ENCODE data around the gene CFAP161. TPM values are rescaled to one million over a fixed set of nuclear protein-coding genes. Genes with fewer than 3 reads are reported as not detected.
"Not testable (repeated sequence)": the region's sequence is repeated elsewhere in the genome, so short reads cannot be mapped to it uniquely, and the experiment has no call there.

CFAP161 gene
- total RNA-seq, 1 donor from 2014 or later: not detected

DNA sequence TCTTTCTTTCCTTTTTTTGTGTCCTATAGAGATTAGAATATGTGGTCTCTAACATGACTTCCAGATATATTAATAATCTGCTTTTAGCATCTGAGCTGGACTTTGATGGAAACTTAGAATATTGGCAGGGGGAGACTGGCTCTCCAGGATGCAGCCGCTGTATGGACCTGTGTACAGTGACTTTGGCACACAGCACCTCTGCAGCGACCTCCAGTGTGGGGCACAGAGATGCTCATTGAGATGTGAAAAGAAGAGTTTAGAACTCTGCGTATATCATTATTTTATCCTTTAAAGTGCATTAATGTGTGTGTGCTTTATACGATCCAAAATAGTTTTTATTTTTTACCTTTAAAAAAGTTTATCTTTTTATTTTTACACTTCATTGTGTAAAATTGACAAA, 18.3 kb downstream of the CFAP161 start:
- DNase-seq (ENCODE audit: low spot score): no peak
- H3K27ac Mint-ChIP-seq: no peak overlapping the region
- peaks cover 5% of the 10 kb centered on the region for H3K4me1 Mint-ChIP-seq (ENCODE audit: low read depth)
- H3K4me3 Mint-ChIP-seq: no peak overlapping the region
- intact Hi-C loops (cut with micrococcal nuclease): no loop called here
- peaks cover 18% of the 10 kb centered on the region for H3K27me3 Mint-ChIP-seq (ENCODE audit: insufficient read depth)
- no peaks in the 10 kb centered on the region for H3K9me3 Mint-ChIP-seq
- H3K36me3 Mint-ChIP-seq (ENCODE audit: low read depth): no peaks in the 10 kb centered on the region

DNA sequence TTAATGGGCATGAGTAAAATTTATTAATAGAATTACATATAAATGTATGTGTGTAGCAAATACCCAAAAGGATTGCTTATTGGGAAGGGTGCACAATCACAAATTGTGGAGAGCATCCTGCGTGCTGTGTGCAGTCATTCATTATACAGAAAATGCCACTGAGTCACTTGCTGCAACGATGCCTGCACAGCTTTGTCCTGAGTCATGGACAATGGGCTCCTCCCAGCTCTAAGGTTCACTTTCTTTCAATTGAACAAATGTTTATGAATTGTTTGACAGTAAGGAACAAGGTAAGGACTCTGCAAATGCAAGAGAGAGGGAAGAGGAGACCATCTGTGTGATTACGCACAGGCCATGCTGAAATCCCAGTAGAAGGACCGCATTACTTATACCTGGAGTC, 18.7 kb downstream of the CFAP161 start:
- Mint-ChIP-seq H3K9me3 (no peaks in the 10 kb centered on the region), H3K4me3 (no peak overlapping the region), H3K4me1 (ENCODE audit: low read depth) (peaks cover 5% of the 10 kb centered on the region), H3K27me3 (ENCODE audit: insufficient read depth) (peaks cover 20% of the 10 kb centered on the region), H3K27ac (no peak overlapping the region), H3K36me3 (ENCODE audit: low read depth) (no peaks in the 10 kb centered on the region)
- intact Hi-C loops (cut with micrococcal nuclease): no loop called here
- no peak for DNase-seq (ENCODE audit: low spot score)

DNA sequence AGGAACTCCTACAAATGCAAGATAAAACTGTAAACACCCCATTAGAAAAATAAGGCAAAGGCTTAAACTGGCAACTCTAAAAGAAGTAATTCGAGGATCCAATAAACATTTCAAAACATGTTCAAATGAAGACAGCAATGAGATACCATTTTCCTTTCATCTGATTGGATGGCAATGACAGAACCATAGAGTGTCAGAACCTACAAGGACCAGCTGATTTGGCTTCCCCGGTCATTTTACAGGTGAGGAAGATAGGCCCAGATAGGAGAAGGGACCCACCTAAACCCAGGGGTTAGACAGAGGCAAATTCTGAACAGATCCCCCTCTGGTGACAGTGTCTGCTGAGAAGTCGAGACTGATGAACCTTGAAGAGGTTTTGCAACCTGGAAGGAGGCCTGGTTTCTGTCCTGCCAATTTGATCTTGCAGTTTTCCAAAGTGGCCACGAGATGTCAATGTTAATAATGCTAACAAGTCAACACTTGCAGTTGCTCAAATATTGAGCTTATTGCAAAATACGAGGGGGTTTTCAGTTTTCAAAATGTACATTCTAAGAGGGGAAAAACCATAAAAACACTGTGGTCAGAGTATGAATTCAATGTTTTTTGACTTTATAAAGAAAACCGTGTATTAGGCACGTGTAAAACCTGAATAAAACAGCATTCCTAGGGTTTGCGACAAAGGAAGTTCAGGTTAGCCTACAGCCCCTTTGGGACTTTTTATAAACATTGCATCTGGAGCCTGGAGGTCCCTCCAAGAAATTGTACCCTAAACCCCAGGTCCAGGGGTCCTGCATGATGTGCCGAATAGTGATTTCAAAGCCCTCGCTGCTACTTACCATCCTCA, 21.5 kb downstream of the CFAP161 start:
- no peak overlapping the region for H3K27ac Mint-ChIP-seq
- no peak for DNase-seq (ENCODE audit: low spot score)
- H3K36me3 Mint-ChIP-seq (ENCODE audit: low read depth): no peaks in the 10 kb centered on the region
- peaks cover 17% of the 10 kb centered on the region for H3K27me3 Mint-ChIP-seq (ENCODE audit: insufficient read depth)
- H3K4me1 Mint-ChIP-seq (ENCODE audit: low read depth): peaks cover 6% of the 10 kb centered on the region
- no peaks in the 10 kb centered on the region for H3K9me3 Mint-ChIP-seq
- intact Hi-C loops (cut with micrococcal nuclease): loop anchor here (1.0 to 2.0 kb wide), 2 partner anchors 111 to 245 kb away; no protein-coding TSS in a partner anchor
- no peak overlapping the region for H3K4me3 Mint-ChIP-seq

DNA sequence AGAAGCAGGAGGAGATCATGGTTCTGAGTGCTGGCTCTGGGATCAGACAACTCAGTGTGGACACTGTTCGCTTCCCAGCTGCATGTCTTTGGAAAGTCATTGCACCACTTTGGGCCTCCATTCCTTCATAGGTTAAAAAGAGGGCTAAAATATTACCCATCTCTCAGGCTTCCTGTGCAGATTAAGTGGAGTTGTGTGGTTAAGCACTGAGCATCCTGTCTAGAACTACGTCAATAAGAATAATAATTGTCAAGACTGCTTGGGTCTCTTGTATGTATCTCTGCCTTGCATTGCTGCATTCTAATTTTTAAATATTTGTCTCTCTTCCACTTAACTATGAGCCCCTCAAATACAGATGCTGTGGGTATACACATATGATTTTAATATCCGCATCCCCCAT, 22.3 kb downstream of the CFAP161 start:
- H3K9me3 Mint-ChIP-seq: no peaks in the 10 kb centered on the region
- no peak overlapping the region for H3K4me3 Mint-ChIP-seq
- DNase-seq (ENCODE audit: low spot score): no peak
- no peaks in the 10 kb centered on the region for H3K36me3 Mint-ChIP-seq (ENCODE audit: low read depth)
- intact Hi-C loops (cut with micrococcal nuclease): no loop called here
- H3K27me3 Mint-ChIP-seq (ENCODE audit: insufficient read depth): peaks cover 12% of the 10 kb centered on the region
- peaks cover 13% of the 10 kb centered on the region for H3K4me1 Mint-ChIP-seq (ENCODE audit: low read depth)
- H3K27ac Mint-ChIP-seq: no peak overlapping the region

DNA sequence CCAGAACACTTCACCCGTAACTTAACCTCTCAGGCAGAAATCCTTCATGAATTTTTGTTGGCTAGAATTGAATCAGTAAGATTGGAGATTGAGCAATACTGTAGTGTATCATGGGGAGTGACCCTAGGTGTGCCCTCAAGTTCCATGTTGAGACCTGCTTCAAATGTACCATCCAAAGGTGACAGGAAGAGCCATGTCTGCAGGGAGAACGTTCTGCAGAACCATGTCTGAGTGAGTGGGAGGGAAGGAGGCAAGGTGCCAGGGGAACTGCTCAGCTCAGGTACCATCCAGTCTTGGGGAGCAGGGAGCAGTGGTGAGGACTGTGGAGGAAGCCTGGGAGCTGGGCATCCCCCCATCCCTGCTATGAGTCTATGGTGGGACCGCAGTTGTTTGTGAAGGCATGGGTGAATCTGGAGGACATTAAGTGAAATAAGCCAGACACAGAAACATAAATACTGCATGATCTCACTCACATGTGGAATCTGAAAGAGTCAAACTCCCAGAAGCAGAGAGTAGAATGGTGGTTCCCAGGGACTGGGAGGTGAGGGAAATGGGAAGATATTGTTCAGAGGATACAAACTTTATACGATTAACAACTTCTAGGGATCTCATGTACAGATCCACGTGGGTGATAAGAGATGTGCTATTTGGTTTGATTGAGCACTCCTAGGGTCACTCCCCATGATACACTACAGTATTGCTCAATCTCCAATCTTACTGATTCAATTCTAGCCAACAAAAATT, 23.3 kb downstream of the CFAP161 start:
- no peak for DNase-seq (ENCODE audit: low spot score)
- no peaks in the 10 kb centered on the region for H3K36me3 Mint-ChIP-seq (ENCODE audit: low read depth)
- H3K4me1 Mint-ChIP-seq (ENCODE audit: low read depth): peaks cover 24% of the 10 kb centered on the region
- H3K4me3 Mint-ChIP-seq: no peak overlapping the region
- intact Hi-C loops (cut with micrococcal nuclease): no loop called here
- H3K27me3 Mint-ChIP-seq (ENCODE audit: insufficient read depth): peaks cover 11% of the 10 kb centered on the region
- no peak overlapping the region for H3K27ac Mint-ChIP-seq
- no peaks in the 10 kb centered on the region for H3K9me3 Mint-ChIP-seq

DNA sequence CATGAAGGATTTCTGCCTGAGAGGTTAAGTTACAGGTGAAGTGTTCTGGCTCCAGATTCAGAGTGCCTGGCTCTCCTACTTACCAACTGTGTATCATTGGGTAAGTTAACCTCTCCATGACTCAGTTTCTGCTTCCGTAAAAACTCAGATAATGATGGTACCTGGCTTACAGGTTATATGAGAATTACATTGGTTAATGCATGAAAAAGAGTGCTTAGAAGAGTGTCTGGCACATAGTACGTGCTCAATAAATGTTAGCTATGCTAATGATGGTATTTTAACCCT, 23.8 kb downstream of the CFAP161 start:
- H3K27me3 Mint-ChIP-seq (ENCODE audit: insufficient read depth): peaks cover 10% of the 10 kb centered on the region
- H3K36me3 Mint-ChIP-seq (ENCODE audit: low read depth): no peaks in the 10 kb centered on the region
- no peak overlapping the region for H3K27ac Mint-ChIP-seq
- H3K9me3 Mint-ChIP-seq: no peaks in the 10 kb centered on the region
- DNase-seq (ENCODE audit: low spot score): no peak
- intact Hi-C loops (cut with micrococcal nuclease): no loop called here
- H3K4me3 Mint-ChIP-seq: no peak overlapping the region
- H3K4me1 Mint-ChIP-seq (ENCODE audit: low read depth): peaks cover 26% of the 10 kb centered on the region

DNA sequence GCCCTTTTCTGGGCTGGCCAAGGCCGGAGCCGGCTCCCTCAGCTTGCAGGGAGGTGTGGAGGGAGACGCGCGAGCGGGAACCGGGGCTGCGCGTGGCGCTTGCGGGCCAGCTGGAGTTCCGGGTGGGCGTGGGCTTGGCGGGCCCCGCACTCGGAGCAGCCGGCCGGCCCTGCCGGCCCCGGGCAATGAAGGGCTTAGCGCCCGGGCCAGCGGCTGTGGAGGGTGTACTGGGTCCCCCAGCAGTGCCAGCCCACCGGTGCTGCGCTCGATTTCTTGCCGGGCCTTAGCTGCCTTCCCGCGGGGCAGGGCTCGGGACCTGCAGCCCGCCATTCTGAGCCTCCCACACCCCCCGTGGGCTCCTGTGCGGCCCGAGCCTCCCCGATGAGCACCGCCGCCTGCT, 24.5 kb downstream of the CFAP161 start:
- H3K9me3 Mint-ChIP-seq; H3K27me3 Mint-ChIP-seq (ENCODE audit: insufficient read depth); H3K4me3 Mint-ChIP-seq; intact Hi-C loops (cut with micrococcal nuclease); H3K36me3 Mint-ChIP-seq (ENCODE audit: low read depth); H3K27ac Mint-ChIP-seq; DNase-seq (ENCODE audit: low spot score): not testable (repeated sequence)
- H3K4me1 Mint-ChIP-seq (ENCODE audit: low read depth): peaks cover 26% of the 10 kb centered on the region

DNA sequence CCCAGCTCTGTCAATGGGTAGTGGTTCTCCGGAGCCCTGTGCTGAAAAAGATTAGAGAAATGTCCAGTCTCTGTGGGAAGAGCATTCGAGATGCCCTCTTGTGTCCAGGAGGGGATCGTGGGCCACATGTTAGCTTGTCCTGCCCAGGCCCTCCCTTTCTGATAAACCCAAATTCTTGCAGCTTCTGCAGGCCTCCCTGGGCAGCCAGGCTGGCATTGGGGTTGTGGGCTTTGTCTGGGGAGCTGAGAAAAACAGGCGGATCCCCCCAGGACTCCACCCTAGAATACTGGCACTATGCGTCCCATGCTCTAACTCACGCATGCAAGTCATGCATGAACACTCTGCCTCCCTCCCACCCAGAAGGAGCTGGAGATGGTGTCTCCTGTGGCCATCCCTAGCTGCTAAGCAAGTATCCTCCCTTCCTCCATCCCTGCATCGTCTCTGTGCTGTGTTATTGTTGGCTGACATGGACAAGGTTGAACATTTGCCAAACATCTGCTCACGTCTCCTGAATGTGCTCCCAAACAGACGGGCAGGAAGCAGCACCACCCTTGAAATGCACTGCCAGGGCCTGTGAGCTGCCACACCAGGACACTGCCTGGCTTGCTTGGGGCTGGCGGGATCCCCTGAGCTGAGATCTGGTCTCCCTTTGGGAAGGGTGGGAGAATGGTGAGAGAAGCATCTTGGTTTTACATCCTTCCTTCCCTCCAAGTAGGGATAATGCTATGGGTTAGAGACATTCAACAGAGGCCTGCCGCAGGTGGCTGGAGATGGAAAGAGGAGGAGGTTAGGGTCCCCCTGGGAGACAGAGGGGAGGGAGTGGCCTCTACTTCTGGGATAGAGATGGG, 26.5 kb downstream of the CFAP161 start:
- no peak for DNase-seq (ENCODE audit: low spot score)
- Mint-ChIP-seq H3K36me3 (ENCODE audit: low read depth) (no peaks in the 10 kb centered on the region), H3K9me3 (no peaks in the 10 kb centered on the region), H3K4me1 (ENCODE audit: low read depth) (peaks cover 42% of the 10 kb centered on the region), H3K4me3 (peak overlapping the region; percentile 52), H3K27ac (peak overlapping the region; percentile 50), H3K27me3 (ENCODE audit: insufficient read depth) (peaks cover 7% of the 10 kb centered on the region)
- intact Hi-C loops (cut with micrococcal nuclease): loop anchor here (5.0 kb wide), 2 partner anchors 53 to 138 kb away; no protein-coding TSS in a partner anchor

DNA sequence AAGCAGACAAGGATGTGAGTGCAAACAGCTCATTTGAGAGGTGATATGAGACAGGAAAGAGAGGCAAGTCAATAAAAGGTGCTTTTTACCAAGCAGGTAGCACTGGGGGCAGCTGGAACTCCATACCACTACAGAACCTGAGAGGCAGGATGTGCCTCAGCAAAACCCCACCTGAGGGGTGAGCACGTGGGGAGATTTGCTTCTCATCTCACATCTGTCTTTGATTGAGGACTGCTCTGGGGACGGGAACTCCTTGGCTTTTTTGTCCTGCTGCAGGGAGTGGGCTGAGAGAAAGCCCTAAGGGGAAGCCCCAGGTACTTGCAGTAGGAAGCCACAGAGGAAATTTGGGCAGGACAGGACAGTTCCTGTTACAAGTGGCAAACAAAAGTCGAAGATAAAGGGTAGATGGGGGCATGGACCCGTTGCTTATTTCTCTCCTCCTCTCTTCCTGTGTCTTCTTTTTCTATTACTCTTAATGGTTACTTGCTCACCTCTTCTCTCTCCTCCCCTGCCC, 27.1 kb downstream of the CFAP161 start:
- no peaks in the 10 kb centered on the region for H3K9me3 Mint-ChIP-seq
- peak overlapping the region; percentile 70 for H3K27ac Mint-ChIP-seq
- peak overlapping the region; percentile 64 for H3K4me3 Mint-ChIP-seq
- no peak for DNase-seq (ENCODE audit: low spot score)
- H3K36me3 Mint-ChIP-seq (ENCODE audit: low read depth): no peaks in the 10 kb centered on the region
- intact Hi-C loops (cut with micrococcal nuclease): loop anchor here (5.0 kb wide), 2 partner anchors 54 to 139 kb away; no protein-coding TSS in a partner anchor
- peaks cover 7% of the 10 kb centered on the region for H3K27me3 Mint-ChIP-seq (ENCODE audit: insufficient read depth)
- peaks cover 39% of the 10 kb centered on the region for H3K4me1 Mint-ChIP-seq (ENCODE audit: low read depth)

DNA sequence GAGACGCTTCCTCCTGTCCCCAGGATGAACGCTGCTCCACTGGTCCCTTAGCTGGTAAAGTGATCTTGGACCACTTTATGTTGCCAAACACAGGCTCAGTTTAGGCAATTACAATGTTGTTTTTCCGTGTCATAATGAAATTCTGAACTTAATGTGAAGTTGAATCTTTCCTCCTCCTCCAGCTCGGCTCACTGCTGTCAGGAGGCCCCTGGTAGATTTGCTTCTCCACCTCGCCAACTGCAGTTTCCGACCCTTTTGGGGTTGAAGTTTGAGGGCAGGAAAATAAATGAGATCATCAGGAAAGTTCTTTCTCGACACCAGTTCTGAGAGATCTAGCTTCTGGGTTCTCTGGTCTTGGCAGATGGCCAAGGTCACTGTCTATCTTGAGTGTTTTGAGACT, 27.8 kb downstream of the CFAP161 start:
- Mint-ChIP-seq H3K9me3 (no peaks in the 10 kb centered on the region), H3K4me3 (peak overlapping the region; percentile 64), H3K4me1 (ENCODE audit: low read depth) (peaks cover 44% of the 10 kb centered on the region), H3K27me3 (ENCODE audit: insufficient read depth) (peaks cover 7% of the 10 kb centered on the region), H3K36me3 (ENCODE audit: low read depth) (no peaks in the 10 kb centered on the region), H3K27ac (peak overlapping the region; percentile 70)
- intact Hi-C loops (cut with micrococcal nuclease): loop anchor here (5.0 kb wide), 2 partner anchors 55 to 140 kb away; no protein-coding TSS in a partner anchor
- DNase-seq (ENCODE audit: low spot score): no peak

DNA sequence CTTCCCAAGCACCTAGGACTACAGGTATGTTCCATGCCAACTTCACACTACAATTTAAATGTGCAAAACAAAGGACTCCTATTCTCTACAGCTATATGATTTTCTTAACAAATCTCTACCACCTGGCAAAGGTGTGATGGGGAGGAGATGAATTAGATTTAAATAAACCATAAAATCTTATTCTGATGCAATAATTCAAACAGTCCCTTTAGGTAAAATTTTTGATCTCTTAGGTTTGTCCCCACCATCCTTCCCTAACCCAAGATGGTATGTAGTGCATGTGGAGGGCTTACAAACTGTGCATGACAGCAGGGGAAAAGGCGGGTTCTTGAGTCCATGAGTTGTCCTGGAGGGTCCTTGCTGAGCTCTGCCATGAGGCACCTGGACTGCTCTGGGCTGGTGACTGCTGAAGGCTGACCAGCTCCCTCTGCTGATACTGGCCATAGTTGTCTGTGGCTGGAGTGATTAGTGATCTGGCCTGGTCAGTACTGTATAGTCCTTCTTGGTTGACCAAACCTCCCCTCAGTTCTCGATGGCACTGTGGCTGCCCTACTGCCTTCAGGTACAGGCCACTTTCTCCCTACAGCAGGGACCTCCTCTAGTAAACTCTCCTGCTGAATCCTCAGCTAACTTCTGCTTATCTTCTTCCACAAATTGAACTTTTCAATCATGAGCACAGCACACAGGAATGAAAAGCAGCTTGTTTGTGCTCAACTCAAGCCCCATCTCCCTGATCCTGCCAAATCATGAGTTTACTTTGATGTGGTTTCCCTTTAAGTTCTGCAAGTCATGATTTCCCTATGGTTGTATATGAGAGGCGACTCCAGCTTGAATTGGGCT, 30.1 kb downstream of the CFAP161 start:
- DNase-seq (ENCODE audit: low spot score): no peak
- Mint-ChIP-seq H3K27ac (no peak overlapping the region), H3K4me1 (ENCODE audit: low read depth) (peaks cover 53% of the 10 kb centered on the region), H3K27me3 (ENCODE audit: insufficient read depth) (peaks cover 5% of the 10 kb centered on the region), H3K36me3 (ENCODE audit: low read depth) (no peaks in the 10 kb centered on the region), H3K4me3 (no peak overlapping the region), H3K9me3 (no peaks in the 10 kb centered on the region)
- intact Hi-C loops (cut with micrococcal nuclease): loop anchor here (5.0 kb wide), 2 partner anchors 57 to 142 kb away; no protein-coding TSS in a partner anchor

DNA sequence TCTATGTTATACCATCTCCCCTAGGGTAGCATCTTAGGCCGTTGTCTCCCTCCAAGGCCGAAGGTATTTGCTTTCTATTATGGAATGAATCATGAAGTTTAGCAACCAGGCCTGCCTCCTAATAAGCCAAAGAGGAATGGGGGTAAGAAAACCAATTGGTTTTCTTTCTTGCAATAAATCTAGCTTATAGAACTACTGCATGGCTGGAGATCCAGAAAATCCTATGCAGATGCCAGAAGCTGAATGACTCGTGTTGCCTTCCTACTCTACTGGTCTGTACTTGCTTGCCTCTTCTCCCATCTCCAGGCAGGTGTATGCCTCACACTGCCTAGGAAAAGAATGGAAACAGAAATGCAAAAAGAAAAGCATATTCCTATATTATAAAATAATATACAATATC, 31.5 kb downstream of the CFAP161 start:
- H3K4me1 Mint-ChIP-seq (ENCODE audit: low read depth): peaks cover 53% of the 10 kb centered on the region

More for the DNA sequence above, 31.5 kb downstream of the CFAP161 start:
- intact Hi-C loops (cut with micrococcal nuclease): no loop called here
- Mint-ChIP-seq H3K27me3 (ENCODE audit: insufficient read depth) (peaks cover 5% of the 10 kb centered on the region), H3K9me3 (no peaks in the 10 kb centered on the region), H3K4me3 (no peak overlapping the region), H3K36me3 (ENCODE audit: low read depth) (no peaks in the 10 kb centered on the region), H3K27ac (no peak overlapping the region)
- DNase-seq (ENCODE audit: low spot score): no peak

All from activated T-helper 1 cell treated with anti-CD3 and anti-CD28 coated beads, Interleukin-12 subunit alpha, Interleukin-12 subunit beta, Interleukin-2, Interleukin-4 antibody, amounts not matched to agents 30 ng/mL and 10 ng/mL and 1 ng/mL, durations not matched to agents 14 hours and 24 hours and 36 hours (primary cell).